RWPE2 (cell line): ENCODE results near the gene STK33.

ENCODE experiments used
- ATAC-seq: fragments of 200-7000 bp; cut with Tn5 transposase; 3 replicates; pipeline ENCODE4 v1.9.1; 2021; ENCODE audit warnings: low read depth
- DNase-seq: peaks from one replicate; pipeline ENCODE4 v3.0.0-alpha.2; 2020; ENCODE audit warnings: low spot score
- H3K27ac ChIP-seq: fragments of 450-650 bp; 2 replicates; pipeline ENCODE4 v1.5.1; 2017; ENCODE audit warnings: mild to moderate bottlenecking; ENCODE audit not compliant: poor library complexity, severe bottlenecking
- H3K27me3 ChIP-seq: fragments of 250-450 bp; sonication (Bioruptor Pico); 2 replicates; pipeline ENCODE4 v1.5.1; 2021; ENCODE audit warnings: mild to moderate bottlenecking, moderate library complexity; ENCODE audit not compliant: insufficient read depth, poor library complexity, severe bottlenecking
- H3K36me3 ChIP-seq: fragments of 250-450 bp; sonication (Bioruptor Pico); 2 replicates; pipeline ENCODE4 v1.5.1; 2020; ENCODE audit warnings: low read depth, mild to moderate bottlenecking, moderate library complexity
- H3K4me1 ChIP-seq: fragments of 250-450 bp; sonication (Bioruptor Pico); 2 replicates; pipeline ENCODE4 v1.5.1; 2021; ENCODE audit warnings: mild to moderate bottlenecking, moderate library complexity; ENCODE audit not compliant: insufficient read depth, poor library complexity, severe bottlenecking
- H3K4me3 ChIP-seq: fragments of 250-450 bp; sonication (Bioruptor Pico); 2 replicates; pipeline ENCODE4 v1.5.1; 2021; ENCODE audit warnings: mild to moderate bottlenecking, moderate library complexity; ENCODE audit not compliant: severe bottlenecking
- H3K9me3 ChIP-seq: fragments of 250-450 bp; sonication (Bioruptor Pico); 2 replicates; pipeline ENCODE4 v1.5.1; 2021; ENCODE audit warnings: mild to moderate bottlenecking, moderate library complexity; ENCODE audit not compliant: severe bottlenecking
- CTCF ChIP-seq: fragments of 450-650 bp; IDR thresholded peaks from one replicate; pipeline ENCODE4 v1.5.1; 2017; ENCODE audit warnings: mild to moderate bottlenecking, moderate library complexity; ENCODE audit not compliant: poor library complexity, severe bottlenecking

Gene STK33

DNA sequence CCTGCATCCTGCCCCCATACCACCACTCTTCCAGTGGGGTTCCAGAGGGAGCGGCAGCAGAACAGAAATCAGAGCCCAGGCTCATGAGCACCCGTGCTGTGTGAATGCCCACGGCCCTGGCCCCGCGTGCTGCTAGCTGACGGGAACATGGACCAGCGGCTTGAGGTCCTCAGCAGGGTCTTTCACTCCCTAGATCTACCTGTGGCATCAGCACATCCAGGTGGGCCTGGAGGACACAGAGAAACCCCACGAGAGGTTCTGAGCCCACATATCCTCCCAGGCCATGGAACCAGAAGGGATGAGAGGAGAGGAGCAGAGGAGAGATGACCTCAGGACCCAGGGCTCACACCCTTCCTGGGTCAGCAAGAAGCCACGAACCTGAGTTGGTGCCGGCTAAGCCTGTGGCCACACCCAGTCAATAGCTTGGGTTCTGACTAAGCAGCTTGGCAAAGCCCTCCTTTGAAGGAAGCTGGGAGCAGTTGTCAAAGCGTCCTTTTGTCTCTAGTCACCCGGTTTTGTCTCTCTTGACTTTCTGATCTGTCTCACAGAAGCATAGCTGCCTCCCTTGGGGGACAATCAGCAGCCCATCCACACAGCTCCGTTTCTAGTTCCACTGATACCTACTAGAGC is 241.0 kb downstream of the STK33 start:
- H3K27ac ChIP-seq = no peak overlapping the region
- ATAC-seq (0 out of 3 replicates have a peak, but pooled peaks have one; percentile 50), DNase-seq (no peak)
- no peak for TF ChIP-seq CTCF
- no peaks in the 10 kb centered on the region for H3K4me1 ChIP-seq
- H3K27me3 ChIP-seq = no peaks in the 10 kb centered on the region
- H3K36me3 ChIP-seq = no peaks in the 10 kb centered on the region
- no peaks in the 10 kb centered on the region for H3K9me3 ChIP-seq
- no peak overlapping the region for H3K4me3 ChIP-seq

DNA sequence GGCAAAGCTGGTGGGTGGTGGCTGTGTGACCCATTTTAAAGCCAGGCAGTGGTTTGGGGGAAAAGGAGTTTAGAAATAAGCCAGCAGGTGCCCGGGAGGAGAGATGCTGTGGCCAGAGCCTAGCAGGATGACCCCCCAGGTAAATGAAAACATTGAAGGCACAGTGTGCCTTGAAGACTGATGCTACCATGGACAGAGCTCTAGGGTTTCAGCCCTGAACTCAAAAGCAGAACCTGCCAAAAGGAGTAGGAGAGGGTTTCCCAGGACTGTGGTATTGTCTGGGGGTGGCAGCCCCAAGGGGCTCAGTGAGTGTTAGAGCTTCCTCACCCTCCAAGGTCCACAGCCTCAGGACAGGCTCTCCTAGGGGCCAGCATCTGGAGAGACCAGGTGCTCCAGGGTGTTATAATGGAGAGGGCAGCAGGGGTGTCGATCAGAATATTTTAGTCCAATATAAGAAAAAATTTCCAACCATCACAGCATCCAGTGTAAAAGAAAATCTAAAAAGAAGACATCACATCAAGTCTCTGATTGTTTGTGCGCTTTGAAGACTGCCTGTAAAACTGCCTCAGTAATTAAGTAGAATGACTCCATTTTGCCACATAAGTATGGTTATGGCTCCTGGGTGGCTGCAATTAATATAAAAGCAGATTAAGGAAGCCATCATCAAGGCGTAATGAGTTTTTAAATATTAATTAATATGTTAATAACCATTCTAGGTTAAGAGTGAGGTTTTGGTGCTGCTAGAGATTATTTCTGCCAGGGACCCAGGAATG is 241.7 kb downstream of the STK33 start:
- no peak overlapping the region for H3K4me3 ChIP-seq

GRCh38 chr11:8351223-8351622 is 242.8 kb downstream of the STK33 start:
- no peak overlapping the region for H3K4me3 ChIP-seq
- no peaks in the 10 kb centered on the region for H3K36me3 ChIP-seq
- no peaks in the 10 kb centered on the region for H3K4me1 ChIP-seq
- no peaks in the 10 kb centered on the region for H3K9me3 ChIP-seq
- ATAC-seq (no peak), DNase-seq (no peak)
- no peaks in the 10 kb centered on the region for H3K27me3 ChIP-seq
- TF ChIP-seq CTCF = no peak
- H3K27ac ChIP-seq = no peak overlapping the region

More for the DNA sequence above, 241.7 kb downstream of the STK33 start:
- H3K4me1 ChIP-seq = no peaks in the 10 kb centered on the region
- no peak overlapping the region for H3K27ac ChIP-seq
- H3K27me3 ChIP-seq = no peaks in the 10 kb centered on the region
- DNase-seq = no peak
- ATAC-seq = no peak
- TF ChIP-seq CTCF = no peak
- H3K9me3 ChIP-seq = no peaks in the 10 kb centered on the region
- no peaks in the 10 kb centered on the region for H3K36me3 ChIP-seq

DNA sequence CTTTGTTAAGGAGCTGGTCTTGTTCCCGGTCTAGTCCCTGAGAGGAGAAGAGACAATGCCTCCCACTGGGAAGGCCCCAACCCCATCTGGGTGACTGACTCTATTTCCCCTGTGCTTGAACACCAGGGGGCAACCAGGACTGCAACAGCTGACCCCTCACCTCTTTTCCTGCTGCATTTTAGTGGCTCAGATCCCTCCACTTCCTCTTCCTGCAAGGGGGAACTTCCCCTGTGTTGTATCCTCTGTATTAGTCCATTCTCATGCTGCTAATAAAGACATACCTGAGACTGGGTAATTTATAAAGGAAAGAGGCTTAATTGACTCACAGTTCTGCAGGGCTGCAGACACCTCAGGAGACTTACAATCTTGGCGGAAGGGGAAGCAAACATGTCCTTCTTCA is 246.1 kb downstream of the STK33 start:
- DNase-seq = no peak
- Histone ChIP-seq H3K27ac (no peak overlapping the region), H3K27me3 (no peaks in the 10 kb centered on the region), H3K4me1 (no peaks in the 10 kb centered on the region), H3K36me3 (no peaks in the 10 kb centered on the region), H3K9me3 (no peaks in the 10 kb centered on the region), H3K4me3 (no peak overlapping the region)
- no peak for ATAC-seq
- TF ChIP-seq CTCF = no peak

DNA sequence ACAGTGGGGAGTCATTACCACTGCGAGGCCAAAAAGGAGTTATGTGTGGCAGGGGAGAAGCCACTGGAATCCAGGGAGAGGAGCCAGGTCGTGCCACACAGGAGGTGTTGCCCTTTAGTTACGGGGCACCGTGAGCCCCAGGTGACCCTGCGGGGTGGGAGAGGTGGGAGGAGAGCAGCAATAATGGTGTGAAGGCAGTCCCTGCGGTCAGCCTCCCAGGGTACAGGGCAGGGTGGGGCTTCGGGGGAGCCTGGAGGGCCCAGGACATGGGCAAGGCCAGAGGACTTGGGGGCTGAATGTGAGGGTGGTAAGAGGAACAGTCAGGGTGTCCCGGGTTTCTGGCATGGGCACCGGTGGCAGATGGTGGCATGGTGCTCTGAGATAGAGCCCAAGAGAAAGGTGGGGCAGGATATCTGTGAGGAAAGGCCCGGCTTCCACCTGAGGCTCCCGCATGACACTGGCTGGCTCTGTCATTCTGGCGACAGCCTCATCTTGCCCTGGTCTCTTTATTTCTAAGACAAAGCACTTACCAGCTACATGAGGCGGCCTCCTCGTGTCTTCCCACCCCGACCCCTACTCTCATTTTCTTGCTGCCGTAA is 247.8 kb downstream of the STK33 start:
- no peak overlapping the region for H3K27ac ChIP-seq
- ATAC-seq = no peak
- no peak for TF ChIP-seq CTCF
- no peaks in the 10 kb centered on the region for H3K36me3 ChIP-seq
- no peaks in the 10 kb centered on the region for H3K27me3 ChIP-seq
- H3K4me1 ChIP-seq = no peaks in the 10 kb centered on the region
- no peak overlapping the region for H3K4me3 ChIP-seq
- H3K9me3 ChIP-seq = no peaks in the 10 kb centered on the region
- DNase-seq = no peak
